Mesodermal cell (in vitro differentiated cells): ENCODE data around the gene FAM167B.

Source experiments
- H3K27ac ChIP-seq: 2 replicates; pipeline ENCODE4 v1.7.0; 2013; ENCODE audit warnings: mild to moderate bottlenecking, low read depth, low read length, moderate library complexity; ENCODE audit not compliant: severe bottlenecking
- H3K36me3 ChIP-seq: 2 replicates; pipeline ENCODE4 v1.7.1; 2013; ENCODE audit warnings: mild to moderate bottlenecking, low read length, moderate library complexity; ENCODE audit not compliant: control insufficient read depth, insufficient read depth
- H3K4me1 ChIP-seq: one replicate; pipeline ENCODE4 v1.7.1; 2013; ENCODE audit warnings: mild to moderate bottlenecking, low read length; ENCODE audit not compliant: insufficient read depth, control insufficient read depth, poor library complexity, severe bottlenecking
- H3K4me3 ChIP-seq: 2 replicates; pipeline ENCODE4 v1.7.0; 2013; ENCODE audit warnings: low read length, control low read depth, mild to moderate bottlenecking; ENCODE audit not compliant: insufficient read depth, poor library complexity, severe bottlenecking; ENCODE audit errors: extremely low read depth
- H3K9me3 ChIP-seq: 2 replicates; pipeline ENCODE4 v1.7.1; 2013; ENCODE audit warnings: mild to moderate bottlenecking, low read length, moderate library complexity; ENCODE audit not compliant: control insufficient read depth
- WGBS, 2 experiments: methylation state at CpG; one replicate each; pipeline ENCODE4 v1.1.5; 2013; ENCODE audit warnings: missing lambda C conversion rate in 2 of 2; ENCODE audit not compliant: insufficient coverage in 2 of 2; 5-methylcytosine and 5-hydroxymethylcytosine counted together

FAM167B gene

DNA sequence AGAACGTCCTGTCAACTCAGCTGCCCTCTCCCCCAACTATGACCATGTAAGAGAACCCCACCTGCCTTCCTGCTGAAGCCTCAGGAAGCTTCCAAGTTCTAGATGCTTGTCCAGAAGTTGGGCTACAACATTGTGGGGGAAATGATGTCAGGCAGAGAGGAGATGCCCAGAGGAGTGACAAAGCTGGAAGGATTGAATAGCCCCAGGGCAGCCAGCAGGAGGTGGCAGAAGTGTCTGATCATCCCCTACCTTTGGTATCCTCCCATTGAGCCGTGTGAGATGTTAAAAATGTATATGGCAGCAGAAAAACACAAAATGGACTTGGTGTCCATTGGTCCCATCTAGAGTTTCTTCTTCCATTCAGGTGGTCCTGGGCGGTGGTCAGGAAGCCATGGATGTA, 18.3 kb upstream of the FAM167B start:
- H3K36me3 ChIP-seq, result peaks cover 80% of the 10 kb centered on the region

DNA sequence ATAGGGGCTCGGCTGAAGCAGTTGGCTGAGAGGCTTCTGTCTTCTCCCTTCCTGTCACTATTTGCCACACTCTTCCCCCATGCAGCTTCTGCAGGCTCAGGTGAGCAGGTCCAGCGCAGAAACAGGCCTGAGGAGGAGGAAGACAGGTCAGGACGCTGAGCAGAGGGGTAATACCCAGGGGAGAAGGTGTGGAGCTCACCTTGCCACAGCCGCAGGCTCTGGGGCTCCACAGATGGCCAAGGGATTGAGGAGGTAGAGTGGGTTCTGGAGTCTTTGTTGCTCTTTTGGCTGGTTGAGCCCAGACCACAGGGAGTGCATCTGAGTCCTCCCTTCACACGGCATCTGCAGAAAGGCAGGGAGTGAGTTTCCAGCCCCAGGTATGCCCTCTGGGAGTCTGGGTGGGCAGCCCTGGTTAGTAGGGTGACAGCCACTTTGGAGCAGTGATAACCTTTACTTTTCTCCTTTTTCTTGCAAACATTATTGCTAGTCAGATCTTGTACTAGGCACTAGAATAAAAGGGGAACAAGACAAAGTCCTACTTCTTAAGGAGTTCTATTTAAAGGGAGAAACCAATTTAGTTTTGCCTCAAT, 15.1 kb upstream of the FAM167B start:
- Histone ChIP-seq H3K27ac (no peak overlapping the region), H3K4me1 (no peaks in the 10 kb centered on the region), H3K4me3 (no peak overlapping the region), H3K9me3 (no peaks in the 10 kb centered on the region), H3K36me3 (peaks cover 61% of the 10 kb centered on the region)
- WGBS, 2 experiments, result 83 to 90% methylated on average over 4 to 5 of the region's 5 CpGs

More for the DNA sequence above, 18.3 kb upstream of the FAM167B start:
- Histone ChIP-seq H3K9me3 (no peaks in the 10 kb centered on the region), H3K27ac (no peak overlapping the region), H3K4me3 (no peak overlapping the region), H3K4me1 (peaks cover under 1% of the 10 kb centered on the region)
- WGBS, 2 experiments, result 80 to 100% methylated on average over 1 to 2 of the region's 3 CpGs

DNA sequence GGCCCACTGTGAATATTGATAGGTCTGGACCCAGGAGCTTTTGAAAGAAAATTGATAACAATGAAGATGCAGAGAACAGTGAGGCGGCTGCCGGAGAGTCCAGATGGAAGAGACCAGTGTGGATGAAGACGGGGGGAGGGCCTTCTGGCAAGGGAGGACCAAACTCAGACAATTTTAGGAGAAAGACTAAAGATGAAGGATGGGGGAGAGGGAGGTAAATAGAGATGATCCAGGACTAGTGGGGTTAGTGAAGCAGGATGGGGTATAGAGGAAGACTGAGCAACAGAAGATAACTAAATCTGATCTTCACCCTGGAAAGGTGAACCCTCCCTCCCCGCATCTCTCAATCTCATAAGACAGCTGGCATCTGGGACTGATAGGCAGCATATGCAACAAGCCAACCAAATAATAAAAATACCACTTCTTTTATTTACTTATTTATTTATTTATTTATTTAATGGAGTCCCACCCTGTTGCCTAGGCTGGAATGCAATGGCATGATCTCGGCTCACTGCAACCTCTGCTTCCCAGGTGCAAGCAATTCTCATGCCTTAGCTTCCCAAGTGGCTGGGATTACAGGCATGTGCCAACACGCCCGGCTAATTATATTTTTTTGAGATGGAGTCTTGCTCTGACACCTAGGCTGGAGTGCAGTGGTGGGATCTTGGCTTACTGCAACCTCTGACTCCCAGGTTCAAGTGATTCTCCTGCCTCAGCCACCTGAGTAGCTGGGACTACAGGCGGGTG, 14.3 kb upstream of the FAM167B start:
- peaks cover 53% of the 10 kb centered on the region for H3K36me3 ChIP-seq
- no peaks in the 10 kb centered on the region for H3K9me3 ChIP-seq
- no peak overlapping the region for H3K27ac ChIP-seq
- no peaks in the 10 kb centered on the region for H3K4me1 ChIP-seq
- H3K4me3 ChIP-seq, result no peak overlapping the region
- WGBS, 2 experiments, result 93 to 98% methylated on average over 6 to 7 of the region's 8 CpGs

DNA sequence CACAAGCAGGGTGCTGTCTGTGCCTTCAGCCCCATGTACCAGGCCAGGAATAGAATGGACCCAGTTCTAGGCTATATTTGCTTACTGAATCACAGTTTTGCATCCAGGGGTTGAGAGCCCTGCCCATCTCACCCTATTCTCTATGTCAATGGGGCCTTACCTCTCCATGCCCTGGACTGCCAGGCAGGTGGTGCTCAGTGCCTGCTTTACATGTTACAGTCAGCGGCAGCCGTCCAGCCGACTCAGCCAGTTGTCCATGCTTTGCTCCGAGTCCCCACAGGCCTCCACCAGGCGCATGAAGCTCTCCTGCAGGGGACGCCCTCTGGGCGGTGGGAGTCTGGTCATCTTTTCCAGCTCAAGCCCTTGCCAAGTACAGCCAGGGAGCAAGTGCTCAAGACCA, 12.2 kb upstream of the FAM167B start:
- 90 to 91% methylated on average over 4 to 7 of the region's 7 CpGs for WGBS, 2 experiments

DNA sequence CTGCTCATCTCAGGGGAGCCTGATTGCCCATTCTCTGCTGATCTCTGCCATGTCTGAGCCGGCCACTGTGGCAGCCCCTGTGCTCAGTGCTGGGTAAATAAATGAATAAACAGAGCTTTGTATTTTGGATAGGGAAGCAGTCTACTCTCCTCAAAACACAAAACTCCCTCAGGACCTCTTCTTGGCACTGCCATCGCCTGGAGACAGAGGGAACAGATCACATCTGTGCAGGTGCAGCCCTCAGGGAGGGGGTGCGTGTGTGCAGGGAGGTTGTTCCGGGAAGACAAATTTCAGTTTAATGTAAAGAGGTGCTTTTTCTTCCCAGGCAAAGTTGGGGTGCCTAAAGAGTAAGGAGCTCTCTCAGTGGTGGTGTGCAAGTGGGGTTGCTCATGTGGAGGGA, 7.7 kb upstream of the FAM167B start:
- H3K27ac ChIP-seq, result no peak overlapping the region
- 50 to 72% methylated on average over 2 of the region's 4 CpGs for WGBS, 2 experiments
- peaks cover 6% of the 10 kb centered on the region for H3K36me3 ChIP-seq
- peaks cover 13% of the 10 kb centered on the region for H3K4me1 ChIP-seq
- no peak overlapping the region for H3K4me3 ChIP-seq
- no peaks in the 10 kb centered on the region for H3K9me3 ChIP-seq

More for the DNA sequence above, 12.2 kb upstream of the FAM167B start:
- Histone ChIP-seq H3K36me3 (peaks cover 37% of the 10 kb centered on the region), H3K9me3 (no peaks in the 10 kb centered on the region), H3K4me3 (no peak overlapping the region), H3K27ac (no peak overlapping the region), H3K4me1 (no peaks in the 10 kb centered on the region)

DNA sequence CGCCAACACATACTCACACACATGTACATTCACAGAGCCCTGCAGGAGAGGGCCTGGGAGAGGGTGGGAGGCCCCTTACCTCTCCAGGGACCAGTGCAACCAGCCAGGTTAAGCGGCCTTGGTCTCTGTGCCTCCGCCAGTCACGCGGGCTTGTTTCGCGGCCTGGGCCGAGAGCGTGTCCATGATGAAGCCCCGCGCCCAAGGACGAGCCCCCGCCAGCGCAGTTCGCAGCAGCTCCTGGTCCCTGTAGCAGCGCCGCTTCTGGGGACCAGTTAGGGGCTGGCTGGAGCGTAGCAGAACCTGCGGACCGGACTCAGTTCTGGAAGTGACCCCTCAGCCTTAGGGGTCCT, 7.3 kb upstream of the FAM167B start:
- Histone ChIP-seq H3K36me3 (peaks cover 2% of the 10 kb centered on the region), H3K27ac (peak overlapping the region; percentile 23), H3K4me1 (peaks cover 13% of the 10 kb centered on the region), H3K4me3 (peak overlapping the region; percentile 51), H3K9me3 (no peaks in the 10 kb centered on the region)
- WGBS, 2 experiments, result 9 to 15% methylated on average over 19 of the region's 20 CpGs

DNA sequence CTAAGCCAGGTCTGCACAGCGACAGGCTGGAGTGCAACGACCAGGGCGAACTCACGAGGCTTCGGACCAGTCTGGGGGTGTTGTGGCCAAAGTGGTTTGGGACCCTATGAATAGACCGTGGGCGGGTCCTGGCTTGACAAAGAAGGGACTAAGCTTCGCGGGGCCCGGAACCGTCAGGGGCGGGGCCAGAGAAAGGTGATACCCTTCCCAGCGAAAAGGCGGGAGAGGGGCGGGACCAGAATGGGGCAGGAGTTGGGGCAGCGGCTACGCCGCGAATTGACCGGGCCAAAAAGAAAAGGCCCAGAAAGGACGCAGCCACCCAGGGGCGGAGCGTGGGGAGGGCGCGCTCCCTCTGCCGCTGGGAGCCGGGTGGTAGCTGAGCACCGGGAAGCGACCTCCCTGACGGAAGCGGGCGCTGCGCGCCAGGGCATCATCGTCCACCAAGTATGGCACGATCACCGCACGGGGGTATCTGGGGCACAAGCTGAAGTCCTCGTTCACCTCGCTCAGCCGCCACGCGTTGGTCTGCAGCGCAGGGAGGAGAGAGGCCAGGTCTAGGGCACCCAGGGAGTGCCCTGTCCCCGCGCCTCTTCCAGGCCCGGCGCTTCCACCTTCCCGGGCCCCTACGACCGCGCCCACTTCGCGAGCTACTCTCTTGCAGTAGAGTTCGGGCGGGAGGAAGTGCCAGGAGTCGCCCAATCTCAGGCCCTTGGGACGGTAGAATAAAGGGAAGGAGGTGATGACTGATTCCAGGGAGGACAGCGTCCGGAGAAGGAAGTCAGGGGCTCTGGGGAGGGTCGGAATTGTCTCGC, 6.7 kb upstream of the FAM167B start:
- H3K9me3 ChIP-seq, result no peaks in the 10 kb centered on the region
- 0 to 1% methylated on average over 45 to 52 of the region's 62 CpGs for WGBS, 2 experiments
- H3K4me1 ChIP-seq, result peaks cover 13% of the 10 kb centered on the region
- H3K36me3 ChIP-seq, result no peaks in the 10 kb centered on the region
- peak overlapping the region; percentile 23 for H3K27ac ChIP-seq
- peak overlapping the region; percentile 51 for H3K4me3 ChIP-seq

DNA sequence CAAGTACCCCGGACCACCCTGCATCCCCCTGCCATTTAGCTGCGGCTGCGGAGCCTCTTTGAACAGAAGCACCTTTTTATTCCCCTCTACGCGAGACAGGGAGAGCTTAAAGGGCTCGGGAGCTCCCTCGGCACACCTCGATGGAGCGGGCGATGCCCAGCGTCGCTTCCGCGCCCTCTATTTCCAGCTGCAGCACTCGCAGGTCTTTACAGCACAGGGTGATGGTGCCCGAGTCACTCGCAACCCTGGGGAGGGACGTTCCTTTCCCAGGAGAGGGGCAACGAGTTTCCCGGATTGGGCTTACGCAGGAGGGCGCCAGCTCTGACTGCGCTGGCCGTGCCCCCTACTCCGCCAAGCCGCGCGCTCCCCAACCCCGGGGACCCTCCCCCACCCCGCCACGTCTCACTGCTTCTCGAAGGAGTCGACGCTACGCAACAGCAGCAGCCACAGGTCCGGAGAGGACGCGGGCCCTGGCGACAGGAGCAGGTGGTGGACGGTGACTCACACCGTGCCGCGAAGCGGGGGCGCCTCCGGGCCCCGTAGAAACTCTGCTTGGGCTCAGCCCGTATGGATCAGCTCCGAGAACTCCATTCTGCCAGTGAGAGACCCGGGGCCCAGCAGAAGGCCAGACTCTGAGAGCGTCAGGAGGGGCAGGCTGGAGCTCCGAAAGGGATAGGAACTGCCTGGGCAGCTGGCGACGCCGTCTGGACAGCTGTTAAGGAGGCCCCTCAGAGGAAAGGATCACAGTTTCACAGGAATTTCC, 5.8 kb upstream of the FAM167B start:
- Histone ChIP-seq H3K27ac (peak overlapping the region; percentile 29), H3K36me3 (no peaks in the 10 kb centered on the region), H3K4me3 (peak overlapping the region; percentile 51), H3K9me3 (no peaks in the 10 kb centered on the region), H3K4me1 (peaks cover 13% of the 10 kb centered on the region)
- 0 to 1% methylated on average over 40 to 48 of the region's 55 CpGs for WGBS, 2 experiments

DNA sequence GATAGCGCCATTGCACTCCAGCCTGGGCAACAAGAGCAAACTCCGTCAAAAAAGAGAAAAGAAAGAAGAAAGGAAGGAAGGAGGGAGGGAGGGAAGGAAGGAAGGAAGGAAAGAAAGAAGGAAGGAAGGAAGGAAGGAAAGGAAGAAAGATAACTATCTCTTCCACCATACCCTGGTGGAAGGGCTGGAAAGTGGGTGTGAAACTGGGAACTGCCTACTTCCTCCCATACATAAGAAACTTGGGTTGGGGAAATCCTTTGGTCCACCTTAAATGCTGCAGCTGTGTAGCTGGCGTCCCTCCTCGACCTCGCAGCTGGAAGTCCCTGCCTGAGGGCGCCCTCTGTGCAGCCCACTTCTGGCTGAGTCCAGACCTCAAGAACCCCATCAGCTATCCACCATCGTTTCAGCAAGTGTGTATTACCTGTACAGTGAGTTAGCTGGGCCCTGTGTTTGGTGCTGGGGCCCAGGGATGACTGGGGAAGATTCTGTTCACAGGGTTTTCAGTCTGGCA, 4.6 kb upstream of the FAM167B start:
- no peak overlapping the region for H3K4me3 ChIP-seq
- no peak overlapping the region for H3K27ac ChIP-seq
- no peaks in the 10 kb centered on the region for H3K36me3 ChIP-seq
- peaks cover 13% of the 10 kb centered on the region for H3K4me1 ChIP-seq
- H3K9me3 ChIP-seq, result no peaks in the 10 kb centered on the region
- WGBS, 2 experiments, result 51 to 100% methylated on average over 2 to 5 of the region's 7 CpGs

DNA sequence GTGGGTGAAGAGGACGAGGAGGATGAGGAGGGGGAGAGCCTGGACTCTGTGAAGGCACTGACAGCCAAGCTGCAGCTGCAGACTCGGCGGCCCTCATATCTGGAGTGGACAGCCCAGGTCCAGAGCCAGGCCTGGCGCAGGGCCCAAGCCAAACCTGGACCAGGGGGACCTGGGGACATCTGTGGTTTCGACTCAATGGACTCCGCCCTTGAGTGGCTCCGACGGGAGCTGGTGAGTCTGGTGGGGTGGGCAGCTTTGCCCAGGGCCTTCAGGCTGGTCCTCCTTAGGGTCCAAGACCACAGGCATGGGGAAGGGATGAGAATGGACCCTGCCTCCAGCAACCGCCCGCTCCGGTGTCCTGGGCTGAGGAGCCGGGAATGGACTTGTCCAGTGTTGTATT, 430 bp downstream of the FAM167B start:
- Histone ChIP-seq H3K36me3 (no peaks in the 10 kb centered on the region), H3K4me3 (no peak overlapping the region), H3K4me1 (peaks cover 16% of the 10 kb centered on the region), H3K27ac (no peak overlapping the region), H3K9me3 (no peaks in the 10 kb centered on the region)
- 97% methylated on average over 6 to 11 of the region's 12 CpGs for WGBS, 2 experiments
